Neural cell (in vitro differentiated cells): ENCODE data around the gene PLD4. TPM values are rescaled to one million over a fixed set of nuclear protein-coding genes. Genes with fewer than 3 reads are reported as not detected.

Experiments
- H2AFZ ChIP-seq: fragments of 200-600, 300-800 bp; sonication (generic), shearing (Covaris generic); 2 replicates; pipeline ENCODE4 v1.6.0; 2014; ENCODE audit warnings: low read depth, mild to moderate bottlenecking, antibody characterized with exemption, low read length, moderate library complexity
- H3F3A ChIP-seq: fragments of 200-600 bp; shearing (Covaris generic); 2 replicates; pipeline ENCODE4 v1.6.1; 2016; ENCODE audit warnings: mild to moderate bottlenecking, moderate library complexity, mixed read lengths, antibody characterized with exemption, low read length; ENCODE audit not compliant: insufficient read depth, poor library complexity, severe bottlenecking
- H3K27ac ChIP-seq: fragments of 200-600, 300-800 bp; sonication (generic), shearing (Covaris generic); 2 replicates; pipeline ENCODE4 v1.5.1; 2014; ENCODE audit warnings: mild to moderate bottlenecking, low read length, moderate library complexity
- H3K27me3 ChIP-seq: fragments of 300-800, 200-600 bp; sonication (generic), shearing (Covaris generic); 2 replicates; pipeline ENCODE4 v1.6.0; 2014; ENCODE audit warnings: mild to moderate bottlenecking, low read depth, low read length, moderate library complexity; ENCODE audit not compliant: insufficient read depth
- H3K36me3 ChIP-seq: fragments of 300-800, 200-600 bp; sonication (generic), shearing (Covaris generic); 2 replicates; pipeline ENCODE4 v1.5.1; 2014; ENCODE audit warnings: mild to moderate bottlenecking, antibody characterized with exemption, low read length, moderate library complexity; ENCODE audit not compliant: insufficient read depth
- H3K4me2 ChIP-seq: fragments of 300-800, 200-600 bp; sonication (generic), shearing (Covaris generic); 2 replicates; pipeline ENCODE4 v1.6.0; 2014; ENCODE audit warnings: mild to moderate bottlenecking, low read length
- H3K4me3 ChIP-seq: fragments of 300-800, 200-600 bp; sonication (generic), shearing (Covaris generic); 2 replicates; pipeline ENCODE4 v1.5.1; 2014; ENCODE audit warnings: mild to moderate bottlenecking, low read length, moderate library complexity
- H3K79me2 ChIP-seq: fragments of 200-600 bp; shearing (Covaris generic); replicated peaks from 2 replicates; pipeline ENCODE4 v1.6.0; 2014; ENCODE audit warnings: mild to moderate bottlenecking, low read length, moderate library complexity; ENCODE audit not compliant: insufficient read depth
- H3K9ac ChIP-seq: fragments of 300-800, 200-600 bp; sonication (generic), shearing (Covaris generic); 2 replicates; pipeline ENCODE4 v1.6.1; 2016; ENCODE audit warnings: mild to moderate bottlenecking, low read length, mixed read lengths
- H3K9me2 ChIP-seq: fragments of 200-600 bp; shearing (Covaris generic); 2 replicates; pipeline ENCODE4 v1.6.1; 2016; ENCODE audit warnings: mild to moderate bottlenecking, low read length, mixed read lengths; ENCODE audit not compliant: insufficient read depth
- H3K9me3 ChIP-seq: fragments of 200-600, 300-800 bp; sonication (generic), shearing (Covaris generic); 2 replicates; pipeline ENCODE4 v1.6.1; 2016; ENCODE audit warnings: mild to moderate bottlenecking, mixed run types, low read length, moderate library complexity, mixed read lengths
- H4K20me1 ChIP-seq: fragments of 200-600 bp; shearing (Covaris generic); 2 replicates; pipeline ENCODE4 v1.6.1; 2016; ENCODE audit warnings: mild to moderate bottlenecking, mixed run types; ENCODE audit not compliant: insufficient read depth
- EP300 ChIP-seq: fragments of 450-650 bp; conservative IDR thresholded peaks from 2 replicates; pipeline ENCODE4 v1.6.1; 2014; ENCODE audit warnings: antibody characterized with exemption, mild to moderate bottlenecking, moderate library complexity; ENCODE audit not compliant: poor library complexity, severe bottlenecking
- REST ChIP-seq: IDR thresholded peaks from 2 replicates; pipeline ENCODE4 v1.6.1; 2012; ENCODE audit warnings: borderline replicate concordance
- polyA plus RNA-seq: library from polyadenylated mRNA; depleted of rRNA; stranded (reverse); fragments of >200 nt; gene quantifications from 2 replicates; pipeline ENCODE4 v1.2.3, GENCODE V29; 2014

PLD4 gene
- polyA plus RNA-seq, 1 donor from 2014 or later: not detected

GRCh38 chr14:104885031-104885972 is 39.4 kb upstream of the PLD4 start:
- H3K9me2 ChIP-seq: no peaks in the 10 kb centered on the region
- no peak overlapping the region for H3K4me2 ChIP-seq
- no peaks in the 10 kb centered on the region for H4K20me1 ChIP-seq
- no peak overlapping the region for H3K4me3 ChIP-seq
- H3K9ac ChIP-seq: no peak overlapping the region
- no peaks in the 10 kb centered on the region for H3K79me2 ChIP-seq
- no peaks in the 10 kb centered on the region for H3K9me3 ChIP-seq
- H3K27ac ChIP-seq: no peak overlapping the region
- peaks cover 10% of the 10 kb centered on the region for H3K36me3 ChIP-seq
- no peaks in the 10 kb centered on the region for H3K27me3 ChIP-seq
- TF ChIP-seq REST: no peak
- no peak overlapping the region for H2AFZ ChIP-seq
- H3F3A ChIP-seq: no peaks in the 10 kb centered on the region

GRCh38 chr14:104885973-104886689 is 38.5 kb upstream of the PLD4 start:
- Histone ChIP-seq H3K9me3 (no peaks in the 10 kb centered on the region), H3K27me3 (no peaks in the 10 kb centered on the region), H3K9ac (no peak overlapping the region), H3K79me2 (no peaks in the 10 kb centered on the region), H3F3A (no peaks in the 10 kb centered on the region), H3K36me3 (peaks cover 10% of the 10 kb centered on the region), H3K4me3 (no peak overlapping the region), H2AFZ (no peak overlapping the region), H3K27ac (no peak overlapping the region), H4K20me1 (no peaks in the 10 kb centered on the region), H3K9me2 (no peaks in the 10 kb centered on the region), H3K4me2 (no peak overlapping the region)
- TF ChIP-seq REST (no peak), EP300 (no peak)
